HK-2 (cell line): ENCODE measurements around the gene TEX12.
A peak's percentile ranks its signal among the peaks of the same experiment; 100 is the strongest.
"Not testable (repeated sequence)": the region's sequence is repeated elsewhere in the genome, so short reads cannot be mapped to it uniquely, and the experiment has no call there.

Source experiments
- DNase-seq: peaks from one replicate; pipeline ENCODE4 v3.0.0-alpha.2; 2018; ENCODE audit not compliant: unreplicated experiment

Gene TEX12

DNA sequence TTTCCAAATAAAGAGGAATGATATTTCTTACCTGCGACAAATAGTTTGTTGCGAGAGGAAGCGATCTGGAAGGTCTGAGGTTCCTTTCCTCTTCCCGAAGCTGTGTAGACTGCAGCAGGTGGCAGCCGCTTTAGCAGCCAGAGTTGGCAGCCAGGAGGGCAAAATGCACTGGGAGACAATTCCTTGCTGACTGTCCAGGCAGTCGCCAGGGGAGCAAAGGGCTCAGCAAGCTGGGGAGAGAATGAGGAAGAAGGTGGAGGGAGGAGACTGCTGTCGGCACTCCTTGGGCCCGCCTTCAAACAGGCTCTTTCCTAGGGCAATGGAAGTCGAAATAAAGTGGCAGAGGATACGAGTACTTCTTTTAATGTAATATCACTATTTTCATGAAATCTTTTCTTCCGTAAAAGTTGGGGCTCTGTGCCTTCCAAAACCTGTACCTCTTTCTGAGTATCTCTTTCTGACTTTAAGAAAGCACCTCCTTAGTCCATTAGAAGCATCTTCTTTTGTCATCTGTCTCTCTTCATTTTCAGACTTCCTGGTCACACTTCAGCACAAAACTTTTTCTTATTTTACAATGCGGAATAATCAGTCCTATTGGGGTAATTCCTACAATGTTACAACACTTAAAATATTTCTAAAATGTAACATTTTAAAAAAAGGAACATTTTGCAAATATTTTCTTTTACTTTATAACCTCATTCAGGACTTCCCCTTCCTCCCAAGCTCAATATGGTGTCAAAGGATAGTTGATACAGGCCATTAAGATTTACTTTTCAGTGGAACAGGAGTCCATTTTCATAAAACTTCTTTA lies 3.1 kb upstream of the TEX12 start, which contains the start of gene IL18:
Gene IL18, minus strand, starts transcription at position 220 of the 811 bp plus-strand sequence. CDS start 9,041 bp downstream, outside the sequence.
- peak; percentile 63 for DNase-seq

DNA sequence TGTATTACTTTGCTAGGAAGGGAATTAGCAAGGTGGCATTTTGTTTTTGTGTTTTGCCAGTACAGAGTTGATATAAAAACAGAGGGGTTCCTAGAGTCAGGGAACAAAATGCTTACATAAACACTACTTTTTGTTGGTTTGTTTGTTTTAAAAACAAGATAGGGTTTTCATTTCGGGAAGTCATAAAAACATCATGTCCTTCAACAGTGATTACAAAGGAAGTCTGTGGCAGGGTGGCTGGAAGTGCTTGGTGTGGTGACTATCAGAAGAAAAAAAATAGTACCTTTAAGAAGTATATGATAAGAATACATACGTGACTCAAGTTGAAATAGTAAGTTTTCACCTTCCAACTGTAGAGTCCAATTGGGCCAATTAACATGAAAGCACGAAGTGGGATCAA lies 2.1 kb upstream of the TEX12 start:
- DNase-seq: no peak

DNA sequence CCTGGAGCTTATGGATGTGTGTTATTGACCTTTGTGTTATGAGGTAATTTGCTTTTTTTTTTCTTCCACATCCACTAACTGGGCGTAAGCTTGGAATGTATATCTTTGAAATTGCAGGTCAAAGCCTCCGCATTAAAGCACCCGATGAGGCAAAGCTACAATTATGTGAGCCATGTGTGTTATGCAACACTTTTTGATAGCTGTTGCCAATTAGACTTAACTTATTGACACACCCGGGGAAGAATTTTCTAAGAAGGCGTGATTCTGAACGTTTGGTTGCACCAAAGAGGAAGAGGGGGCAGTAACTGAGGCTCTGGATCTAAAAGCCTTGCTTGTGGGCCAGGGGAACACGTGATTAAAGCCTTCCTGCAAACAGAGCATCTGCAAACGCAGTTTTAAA lies 610 bp upstream of the TEX12 start:
- DNase-seq: no peak

DNA sequence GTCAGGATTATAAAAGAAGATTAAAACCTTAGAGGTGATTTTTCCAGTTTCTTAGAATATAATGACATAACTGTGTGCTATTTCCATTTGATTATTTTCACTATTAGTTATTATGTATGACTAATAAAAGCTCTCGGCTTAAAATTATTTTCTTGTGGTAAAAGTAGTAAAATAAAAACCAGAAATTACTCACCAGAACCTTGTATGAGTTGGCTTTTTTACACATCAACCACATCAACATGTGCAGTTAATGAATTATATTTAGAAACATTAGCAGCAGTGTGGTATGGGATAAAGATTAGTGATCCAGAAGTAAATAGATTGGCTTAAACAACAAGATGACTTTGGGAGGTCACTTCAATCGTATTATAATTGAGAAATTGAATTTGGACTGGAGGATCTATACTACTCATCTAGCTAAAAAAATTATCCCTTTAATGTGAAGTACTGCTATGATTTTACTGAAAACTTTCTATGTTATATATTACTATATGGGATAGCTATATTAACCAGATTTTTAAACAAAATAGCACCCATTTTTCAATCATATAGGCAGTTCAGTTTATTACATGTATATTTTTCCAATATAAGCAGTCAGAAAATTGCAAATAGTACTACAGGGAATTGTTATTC lies 5.3 kb downstream of the TEX12 start:
- DNase-seq: no peak

DNA sequence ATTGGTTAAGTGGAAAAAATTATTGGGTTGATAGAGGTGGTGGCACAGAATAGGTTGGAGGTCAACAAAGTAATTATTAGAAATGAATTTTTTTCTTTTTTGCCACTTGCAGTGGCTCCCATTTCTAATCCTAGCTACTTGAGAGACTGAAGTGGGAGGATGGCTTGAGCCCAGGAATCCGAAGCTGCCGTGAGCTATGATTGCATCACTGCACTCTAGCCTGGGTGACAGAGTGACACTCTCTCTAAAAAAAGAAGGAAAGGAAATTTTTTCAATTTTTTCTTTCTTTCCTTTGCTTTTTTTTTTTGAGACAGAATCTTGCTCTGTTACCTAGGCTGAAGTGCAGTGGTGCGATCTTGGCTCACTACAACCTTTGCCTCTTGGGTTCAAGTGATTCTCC lies 6.0 kb downstream of the TEX12 start:
- no peak for DNase-seq

DNA sequence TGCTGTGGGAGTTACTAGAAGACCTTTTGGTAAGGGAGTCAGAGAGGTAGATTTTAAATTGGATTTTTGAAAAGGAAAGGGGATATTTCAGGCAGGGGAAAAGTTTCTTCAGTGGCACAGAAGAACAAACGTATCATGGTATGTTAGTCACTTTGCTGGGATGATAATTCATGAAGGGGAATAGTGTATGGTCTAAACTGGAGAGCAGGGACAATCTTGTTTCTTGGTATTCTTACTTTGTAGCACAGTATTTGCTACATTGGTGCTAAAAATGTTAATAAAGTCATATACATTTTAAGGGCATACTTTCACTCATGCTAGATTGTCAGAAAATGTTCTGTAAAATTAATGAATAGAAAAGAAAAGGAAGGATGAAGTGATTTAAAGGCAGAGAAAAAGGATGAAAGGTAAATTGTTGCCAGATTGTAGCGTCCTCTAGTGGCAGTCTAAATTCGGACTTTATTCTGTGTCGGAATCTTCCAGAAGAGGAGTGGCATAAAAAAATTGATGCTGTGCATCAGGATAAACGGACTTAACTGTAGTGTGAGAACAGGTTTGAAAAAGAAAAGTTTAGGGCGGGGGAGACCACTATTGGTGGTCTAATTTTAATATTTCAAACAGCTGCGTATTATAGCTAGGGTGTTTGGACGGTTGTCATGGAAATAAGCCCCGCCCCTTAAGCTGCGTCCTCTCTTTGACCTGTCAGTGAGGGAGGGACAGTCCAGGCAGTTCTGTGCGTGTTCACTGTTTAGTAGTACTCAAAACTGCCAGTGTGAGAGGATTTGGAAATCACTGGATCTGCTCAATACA lies 7.8 kb downstream of the TEX12 start, which contains the start of gene BCO2:
Gene BCO2, plus strand, starts transcription at position 724 of the 810 bp plus-strand sequence. CDS start 90 bp downstream, outside the sequence.
- DNase-seq: peak; percentile 48

DNA sequence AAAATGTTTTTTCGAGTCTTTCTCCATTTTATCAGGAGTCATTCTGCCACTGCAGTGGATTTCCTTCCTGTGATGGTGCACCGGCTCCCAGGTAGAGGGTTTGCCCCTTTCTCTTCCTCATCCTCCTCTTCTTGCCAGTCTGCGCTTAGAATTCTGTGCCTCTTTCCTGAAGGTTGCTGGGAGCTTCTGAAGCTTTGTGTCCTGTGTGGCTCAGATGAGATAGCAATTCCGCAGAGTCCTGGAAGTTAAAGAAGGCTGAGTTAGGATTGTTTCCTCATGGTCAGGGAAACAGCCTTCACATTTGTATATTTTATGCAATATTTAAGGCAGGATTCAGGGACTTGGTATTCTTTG lies 8.4 kb downstream of the TEX12 start:
- no peak for DNase-seq

DNA sequence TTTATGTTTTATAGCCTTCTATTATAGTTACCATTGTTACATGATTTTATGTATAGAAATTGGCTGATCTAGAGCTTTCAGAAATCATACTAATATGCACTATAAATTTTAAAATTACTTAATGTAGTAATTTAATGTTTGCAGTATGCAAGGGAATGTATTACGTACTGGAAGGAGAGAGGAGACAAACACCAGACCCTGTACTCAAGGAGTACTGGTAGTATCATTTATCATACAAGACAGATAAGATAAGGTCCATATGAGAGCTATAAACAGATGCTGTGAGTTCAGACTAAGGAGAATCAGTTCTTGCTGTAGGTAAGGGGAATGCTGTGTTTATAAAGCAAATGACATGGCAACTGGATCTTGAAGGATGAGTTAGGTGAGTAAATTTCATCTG lies 8.9 kb downstream of the TEX12 start:
- DNase-seq: no peak

DNA sequence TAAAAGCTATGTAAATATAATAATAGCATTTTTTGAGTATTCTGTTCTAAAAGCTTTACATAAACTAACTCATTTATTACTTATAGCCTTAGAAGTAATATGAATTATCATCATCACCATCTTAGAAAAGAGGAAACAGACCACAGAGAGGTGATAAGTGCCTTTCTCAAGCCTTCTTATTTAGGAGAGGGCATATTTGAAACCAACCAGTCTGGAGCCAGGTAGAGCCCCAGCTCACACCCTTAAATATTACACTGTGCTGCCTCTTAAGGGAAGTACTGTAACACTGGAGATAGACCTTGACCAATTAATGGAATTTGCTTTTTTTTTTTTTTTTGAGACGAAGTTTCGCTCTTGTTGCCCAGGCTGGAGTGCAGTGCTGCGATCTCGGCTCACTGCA lies 10.4 kb downstream of the TEX12 start:
- no peak for DNase-seq

DNA sequence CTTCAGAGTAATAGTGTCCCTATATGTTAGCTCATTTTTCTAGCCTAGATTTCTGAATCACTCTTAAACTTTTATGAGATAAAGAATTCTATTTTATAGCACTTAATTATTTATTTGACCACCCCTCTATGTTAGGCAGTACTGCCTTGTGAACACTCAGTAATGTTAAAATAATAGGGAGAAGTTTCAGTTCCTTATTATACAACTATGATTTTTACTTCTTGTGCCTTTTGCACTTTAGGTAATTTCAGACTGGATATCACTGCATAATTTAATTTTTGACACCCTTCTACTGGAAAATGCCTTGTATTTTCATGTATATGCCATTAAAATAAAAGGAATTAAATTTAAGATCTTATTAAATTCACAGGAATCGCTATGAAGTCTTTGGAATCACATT lies 11.3 kb downstream of the TEX12 start:
- no peak for DNase-seq

DNA sequence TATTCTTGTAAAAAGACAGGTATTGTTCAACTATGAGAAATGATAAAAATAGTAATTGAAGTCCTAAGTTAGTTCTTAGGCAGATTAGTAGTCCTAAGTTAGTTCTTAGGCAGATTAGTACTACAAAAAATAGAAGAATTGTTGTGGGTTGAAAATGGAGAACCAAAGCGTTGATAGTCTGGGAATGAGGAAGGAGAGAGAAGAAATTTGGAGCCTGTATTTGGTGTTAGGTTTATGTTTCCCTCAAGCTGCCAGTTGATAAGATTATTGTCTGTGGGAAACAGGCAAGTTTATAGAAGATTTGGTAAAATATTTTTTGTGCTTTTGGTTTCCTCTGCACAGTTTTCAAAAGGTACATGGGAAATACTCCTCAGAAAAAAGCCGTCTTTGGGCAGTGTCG lies 11.8 kb downstream of the TEX12 start:
- DNase-seq: no peak

DNA sequence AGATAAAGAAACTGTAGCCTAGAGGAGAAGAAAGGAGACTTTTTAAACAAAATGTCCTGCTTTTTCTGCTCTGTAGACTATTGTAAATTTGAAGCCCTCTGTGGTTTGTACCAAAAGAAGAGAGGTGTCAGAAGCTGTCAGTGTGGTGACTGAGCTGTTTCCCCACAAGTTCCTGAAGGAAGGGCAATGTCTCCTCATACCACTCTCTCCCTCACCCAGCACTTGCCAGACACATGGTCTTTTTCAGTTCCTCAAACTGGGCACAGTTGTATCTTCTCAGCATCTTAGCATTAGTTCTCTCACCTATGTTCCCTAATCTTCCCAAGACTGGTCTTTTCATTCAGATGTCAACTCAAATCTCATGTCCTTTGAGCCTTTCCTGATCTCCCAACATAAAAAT lies 12.4 kb downstream of the TEX12 start:
- DNase-seq: no peak

DNA sequence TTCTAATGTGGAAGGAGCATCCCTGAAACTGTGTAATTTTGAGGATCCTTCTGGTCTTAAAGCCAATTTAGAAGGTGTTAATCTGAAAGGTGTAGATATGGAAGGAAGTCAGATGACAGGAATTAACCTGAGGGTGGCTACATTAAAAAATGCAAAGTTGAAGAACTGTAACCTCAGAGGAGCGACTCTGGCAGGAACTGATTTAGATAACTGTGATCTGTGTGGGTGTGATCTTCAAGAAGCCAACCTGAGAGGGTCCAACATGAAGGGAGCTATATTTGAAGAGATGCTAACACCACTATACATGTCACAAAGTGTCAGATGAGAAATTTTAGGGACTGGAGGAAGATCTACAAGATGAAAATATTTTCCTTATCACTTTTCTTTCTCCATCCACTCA lies 15.7 kb downstream of the TEX12 start:
- DNase-seq: no peak

DNA sequence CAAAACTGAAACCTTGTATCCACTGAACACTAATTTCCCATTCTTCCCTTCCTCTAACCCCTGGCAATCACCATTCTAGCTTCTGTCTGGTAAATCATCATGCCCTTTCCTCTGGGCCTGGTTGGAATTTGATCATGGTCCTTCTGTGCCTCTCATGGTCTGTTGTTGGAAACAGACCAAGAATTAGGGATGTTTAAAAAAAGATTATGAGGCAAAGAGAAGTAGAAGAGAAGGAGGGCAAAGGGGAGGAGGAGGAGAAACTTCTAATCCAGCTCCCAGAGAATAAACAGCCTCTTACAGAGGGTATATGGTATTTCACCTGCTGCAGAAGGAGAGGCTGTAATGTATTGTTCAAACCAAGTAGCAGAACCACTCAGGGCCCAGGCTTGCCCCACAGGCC lies 18.7 kb downstream of the TEX12 start:
- DNase-seq: no peak

DNA sequence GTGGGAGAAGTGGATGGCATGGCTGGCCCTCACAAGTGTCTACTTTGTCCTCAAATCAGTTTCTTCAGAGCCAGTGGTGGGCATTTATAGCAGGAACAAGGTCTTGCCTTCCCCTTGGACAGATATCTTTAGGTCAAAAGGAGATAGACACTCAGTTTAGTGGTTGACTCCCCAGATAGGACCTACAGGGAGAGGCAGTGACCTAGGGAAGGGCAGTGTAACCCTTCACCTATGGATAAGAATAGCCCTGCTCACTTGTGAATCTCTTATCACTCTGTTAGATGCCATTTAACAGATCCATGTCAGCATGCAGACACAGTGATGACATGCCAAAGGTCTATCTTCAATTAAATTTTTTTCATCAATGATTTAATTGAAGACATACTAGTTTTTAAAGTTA lies 19.1 kb downstream of the TEX12 start:
- no peak for DNase-seq

DNA sequence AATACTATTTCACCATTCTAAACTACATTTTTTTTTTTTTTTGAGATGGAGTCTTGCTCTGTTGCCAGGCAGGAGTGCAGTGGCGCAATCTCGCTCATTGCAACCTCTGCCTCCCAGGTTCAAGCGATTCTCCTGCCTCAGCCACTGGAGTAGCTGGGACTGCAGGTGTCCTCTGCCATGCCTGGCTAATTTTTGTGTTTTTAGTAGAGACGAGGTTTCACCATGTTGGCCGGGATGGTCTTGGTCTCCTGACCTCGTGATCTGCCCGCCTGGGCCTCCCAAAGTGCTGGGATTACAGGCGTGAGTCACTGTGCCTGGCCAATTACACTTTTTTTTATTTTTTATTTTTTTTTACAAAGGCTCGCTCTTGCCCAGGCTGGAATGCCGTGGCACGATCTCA lies 27.9 kb downstream of the TEX12 start:
- DNase-seq: peak; percentile 27

DNA sequence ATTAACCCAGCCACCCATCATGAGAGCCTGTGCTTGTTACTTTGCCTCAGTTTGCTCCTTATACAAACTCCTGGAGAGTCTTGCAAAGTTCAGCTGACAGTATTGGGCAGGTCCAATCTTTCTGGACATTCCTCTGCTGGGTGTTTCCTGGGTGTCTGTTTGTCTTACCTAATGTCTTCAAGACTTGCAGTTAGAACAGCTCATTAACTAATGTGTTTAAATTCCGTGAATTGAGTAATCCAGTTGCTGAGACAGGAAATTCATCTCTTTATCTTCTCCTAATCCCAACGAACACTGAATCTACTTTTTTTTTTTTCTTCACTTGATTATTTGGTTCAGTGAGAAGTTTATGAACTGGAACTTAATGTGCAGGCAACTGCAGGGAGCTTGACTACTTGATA lies 28.8 kb downstream of the TEX12 start:
- peak; percentile 6 for DNase-seq

DNA sequence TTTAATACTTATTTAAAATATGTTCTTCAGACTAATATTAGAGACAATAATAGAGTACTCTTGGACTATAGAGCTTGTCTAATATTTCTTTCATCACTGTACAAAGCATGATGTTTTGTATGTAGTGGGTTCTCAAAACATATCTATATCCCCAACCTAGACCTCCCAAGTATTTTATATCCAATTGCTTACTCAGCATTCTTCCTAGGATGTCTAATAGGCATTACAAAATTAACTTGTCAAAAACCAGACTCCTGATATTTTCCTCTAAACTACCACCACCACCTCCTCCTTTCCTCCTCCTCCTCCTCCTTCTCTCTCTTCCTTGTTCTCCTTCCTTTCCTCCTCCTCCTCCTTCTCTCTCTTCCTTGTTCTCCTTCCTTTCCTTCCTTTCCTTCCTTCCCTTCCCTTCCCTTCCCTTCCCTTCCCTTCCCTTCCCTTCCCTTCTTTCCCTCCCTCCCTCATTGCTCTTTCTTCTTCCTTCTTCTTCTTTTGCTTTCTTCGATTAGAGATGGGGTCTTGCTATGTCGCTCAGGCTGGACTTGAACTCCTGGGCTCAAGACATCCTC lies 29.4 kb downstream of the TEX12 start:
- no peak for DNase-seq

DNA sequence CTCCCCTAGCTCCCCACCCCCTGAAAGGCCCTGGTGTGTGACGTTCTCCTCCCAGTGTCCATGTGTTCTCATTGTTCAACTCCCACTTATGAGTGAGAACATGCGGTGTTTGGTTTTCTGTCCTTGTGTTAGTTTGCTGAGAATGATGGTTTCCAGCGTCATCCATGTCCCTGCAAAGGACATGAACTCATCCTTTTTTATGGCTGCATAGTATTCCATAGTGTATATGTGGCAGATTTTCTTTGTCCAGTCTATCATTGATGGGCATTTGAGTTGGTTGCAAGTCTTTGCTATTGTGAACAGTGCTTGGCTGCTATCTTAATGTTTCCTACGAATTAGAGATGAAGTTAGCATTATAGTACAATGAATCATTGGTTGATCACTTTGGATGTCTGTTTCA lies 31.9 kb downstream of the TEX12 start:
- DNase-seq: not testable (repeated sequence)

DNA sequence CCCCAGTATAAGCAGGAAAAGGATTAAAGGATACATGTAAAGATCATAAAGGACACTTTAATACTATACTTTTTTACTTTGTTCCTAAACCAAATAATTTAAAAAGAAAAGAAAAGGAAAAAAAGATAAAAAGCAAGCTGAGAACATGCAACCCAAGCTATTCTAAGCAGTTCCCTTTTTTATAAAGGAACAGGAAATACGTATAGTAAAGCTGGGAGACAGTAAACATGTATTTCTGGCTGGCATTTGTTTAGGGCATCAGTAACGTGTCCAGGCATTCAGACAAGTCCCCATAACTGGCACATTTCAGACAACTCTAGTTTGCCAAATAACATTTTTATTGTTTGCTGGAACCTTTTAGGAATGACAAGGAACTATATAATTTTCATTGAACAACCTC lies 33.1 kb downstream of the TEX12 start:
- DNase-seq: no peak

DNA sequence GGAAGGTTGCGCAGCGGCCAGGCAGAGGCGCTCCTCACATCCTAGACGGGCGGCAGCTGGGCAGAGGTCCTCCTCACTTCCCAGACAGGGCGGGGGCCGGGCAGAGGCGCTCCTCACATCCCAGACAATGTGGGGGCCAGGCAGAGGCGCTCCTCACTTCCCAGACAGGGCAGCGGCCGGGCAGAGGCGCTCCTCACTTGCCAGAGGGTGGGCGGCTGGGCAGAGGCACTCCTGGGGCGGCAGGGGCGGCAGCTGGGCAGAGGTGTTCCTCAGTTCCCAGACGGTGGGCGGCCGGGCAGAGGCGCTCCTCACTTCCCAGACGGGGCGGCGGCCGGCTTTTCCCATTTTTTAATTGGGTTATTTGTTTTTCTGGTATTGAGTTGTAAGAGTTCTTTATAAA lies 38.9 kb downstream of the TEX12 start:
- no peak for DNase-seq

DNA sequence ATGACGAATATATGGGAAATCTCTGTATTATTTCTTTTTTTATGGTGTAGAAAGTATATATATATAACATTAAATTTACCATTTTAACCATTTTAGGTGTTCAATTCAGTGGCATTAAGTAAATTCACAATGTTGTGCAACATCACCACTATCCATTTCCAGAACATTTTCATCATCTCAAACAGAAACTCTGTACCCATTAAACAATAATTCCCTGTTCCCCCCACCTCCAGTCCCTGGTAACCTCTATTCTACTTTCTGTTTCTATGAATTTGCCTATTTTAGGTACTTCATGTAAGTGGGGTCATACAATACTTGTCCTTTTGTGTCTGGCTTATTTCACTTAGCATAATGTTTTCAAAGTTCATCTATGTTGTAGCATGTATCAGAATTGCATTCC lies 43.7 kb downstream of the TEX12 start:
- DNase-seq: no peak
